Sigmoid colon (tissue), 3 donors: ENCODE measurements around the gene TMEM174.

Experiments used
- CTCF ChIP-seq, 4 experiments: fragments of 450-650 bp in 3 of 4; fragments of 200-600 bp in 1 of 4; IDR thresholded peaks; one replicate each; pipeline ENCODE4 v1.5.1; 2016 to 2019; ENCODE audit warnings: antibody characterized with exemption in 4 of 4, mild to moderate bottlenecking in 3 of 4, moderate library complexity in 2 of 4
- POLR2A ChIP-seq, 2 donors: fragments of 450-650 bp; IDR thresholded peaks; one replicate each; pipeline ENCODE4 v1.6.1; 2016; ENCODE audit warnings: antibody characterized with exemption in 2 of 2, mild to moderate bottlenecking in 2 of 2, moderate library complexity in 2 of 2

- TF ChIP-seq CTCF (IDR thresholded peaks at IDR 0.05) (no peak), POLR2A (IDR thresholded peaks at IDR 0.05) (no peak)
Observed at GRCh38 chr5:73155271-73156222, 17.4 kb upstream of the TMEM174 start.
